ENCODE measurements around the gene RNASE8. TPM values are rescaled to one million over a fixed set of nuclear protein-coding genes. Genes with fewer than 3 reads are reported as not detected.

Gene RNASE8
- total and polyA plus RNA-seq, 2 of the 4 experiments (the other 2 are of a cell fraction): not detected

DNA sequence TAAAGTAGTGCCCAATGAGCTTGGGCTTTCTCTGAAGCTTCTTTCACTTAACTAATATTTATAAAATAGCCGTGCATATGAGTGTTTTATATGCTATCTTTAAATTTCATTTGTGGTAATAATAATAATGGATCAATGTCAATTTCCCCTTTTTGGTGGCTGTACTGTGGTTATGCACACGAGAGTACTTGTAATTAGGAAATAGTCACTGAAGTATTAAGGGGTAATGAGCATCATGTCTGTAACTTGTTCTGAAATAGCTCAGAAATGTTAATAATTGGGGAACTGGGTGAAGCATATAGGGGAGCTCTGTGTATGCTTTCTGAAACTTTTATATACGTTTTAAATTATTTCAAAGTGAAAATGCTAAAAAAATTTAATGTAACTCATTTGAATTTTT, 7.0 kb upstream of the RNASE8 start:
- Histone ChIP-seq H2AFZ (replicated peaks; ENCODE audit: low read length, poor library complexity) (no peak overlapping the region), H3K4me2 (ENCODE audit: low read depth, low read length) (no peak overlapping the region), H4K5ac (ENCODE audit: low read depth, low read length) (no peak overlapping the region), H2AK5ac (ENCODE audit: low read depth, low read length) (no peak overlapping the region), H3K27me3 (ENCODE audit: control insufficient read depth, insufficient read depth, low read length) (peaks cover 4% of the 10 kb centered on the region), H3K9me1 (ENCODE audit: insufficient read depth, low read length) (no peaks in the 10 kb centered on the region), H3K14ac (replicated peaks; ENCODE audit: low read depth, low read length) (no peak overlapping the region), H2BK15ac (ENCODE audit: low read depth, low read length) (no peak overlapping the region), H2BK5ac (ENCODE audit: low read depth, low read length, poor library complexity, severe bottlenecking) (no peak overlapping the region), H3K36me3 (ENCODE audit: control insufficient read depth, insufficient read depth, low read length) (no peaks in the 10 kb centered on the region), H3K4me3 (ENCODE audit: insufficient read depth, low read depth, low read length) (no peak overlapping the region), H2AK9ac (replicated peaks; ENCODE audit: low read depth, low read length, poor library complexity) (no peak overlapping the region), H4K8ac (ENCODE audit: low read depth in 2 of 2, low read length in 2 of 2) (no peak overlapping the region), H2BK120ac (ENCODE audit: low read depth, low read length) (no peak overlapping the region), H4K91ac (ENCODE audit: insufficient read depth, low read depth, low read length) (no peak overlapping the region), H3K4ac (ENCODE audit: low read depth, low read length) (no peak overlapping the region), H3K9ac (ENCODE audit: low read depth, low read length) (no peak overlapping the region), H3K23ac (ENCODE audit: low read depth, low read length) (no peak overlapping the region), H3K4me1 (ENCODE audit: control insufficient read depth, insufficient read depth, low read length) (peaks cover 4% of the 10 kb centered on the region; the same call in 1 of the 2 replicates), H3K27ac (ENCODE audit: insufficient read depth, low read length) (no peak overlapping the region), H3K56ac (ENCODE audit: extremely low read depth, insufficient read depth, low read length) (no peak overlapping the region), H4K20me1 (ENCODE audit: insufficient read depth, low read length) (no peaks in the 10 kb centered on the region), H3K9me3 (ENCODE audit: control insufficient read depth, insufficient read depth, low read length) (no peaks in the 10 kb centered on the region), H2BK20ac (ENCODE audit: low read depth, low read length) (no peak overlapping the region), H3K18ac (ENCODE audit: low read depth, low read length) (no peak overlapping the region), H3K79me1 (ENCODE audit: low read depth in 1 of 2, low read length in 2 of 2) (no peaks in the 10 kb centered on the region)
- TF ChIP-seq MAFK (IDR thresholded peaks at IDR 0.05; ENCODE audit: low read depth, low read length) (no peak), RFX5 (IDR thresholded peaks at IDR 0.05; ENCODE audit: low read depth, low read length) (no peak), CEBPB (IDR thresholded peaks at IDR 0.05; ENCODE audit: low read depth, low read length) (no peak), RCOR1 (IDR thresholded peaks at IDR 0.05; ENCODE audit: insufficient replicate concordance, low read length) (no peak), POLR2A (IDR thresholded peaks at IDR 0.05; ENCODE audit: low read depth, low read length) (no peak), BHLHE40 (IDR thresholded peaks at IDR 0.05; ENCODE audit: low read depth, low read length) (no peak), SMC3 (IDR thresholded peaks at IDR 0.05; ENCODE audit: low read depth, low read length) (no peak), RAD21 (IDR thresholded peaks at IDR 0.05; ENCODE audit: low read length) (no peak), FOS (IDR thresholded peaks at IDR 0.05; ENCODE audit: low read depth, low read length) (no peak), CHD1 (IDR thresholded peaks at IDR 0.05; ENCODE audit: low read depth, low read length) (no peak), MXI1 (IDR thresholded peaks at IDR 0.05; ENCODE audit: borderline replicate concordance, low read depth, low read length) (no peak), NFE2L2 (IDR thresholded peaks at IDR 0.05; ENCODE audit: low read depth, low read length) (no peak)
- TF ChIP-seq, protein P1, sequence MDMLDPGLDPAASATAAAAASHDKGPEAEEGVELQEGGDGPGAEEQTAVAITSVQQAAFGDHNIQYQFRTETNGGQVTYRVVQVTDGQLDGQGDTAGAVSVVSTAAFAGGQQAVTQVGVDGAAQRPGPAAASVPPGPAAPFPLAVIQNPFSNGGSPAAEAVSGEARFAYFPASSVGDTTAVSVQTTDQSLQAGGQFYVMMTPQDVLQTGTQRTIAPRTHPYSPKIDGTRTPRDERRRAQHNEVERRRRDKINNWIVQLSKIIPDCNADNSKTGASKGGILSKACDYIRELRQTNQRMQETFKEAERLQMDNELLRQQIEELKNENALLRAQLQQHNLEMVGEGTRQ (IDR thresholded peaks at IDR 0.05; ENCODE audit: low read depth, low read length): no peak
- TF ChIP-seq, protein P2, sequence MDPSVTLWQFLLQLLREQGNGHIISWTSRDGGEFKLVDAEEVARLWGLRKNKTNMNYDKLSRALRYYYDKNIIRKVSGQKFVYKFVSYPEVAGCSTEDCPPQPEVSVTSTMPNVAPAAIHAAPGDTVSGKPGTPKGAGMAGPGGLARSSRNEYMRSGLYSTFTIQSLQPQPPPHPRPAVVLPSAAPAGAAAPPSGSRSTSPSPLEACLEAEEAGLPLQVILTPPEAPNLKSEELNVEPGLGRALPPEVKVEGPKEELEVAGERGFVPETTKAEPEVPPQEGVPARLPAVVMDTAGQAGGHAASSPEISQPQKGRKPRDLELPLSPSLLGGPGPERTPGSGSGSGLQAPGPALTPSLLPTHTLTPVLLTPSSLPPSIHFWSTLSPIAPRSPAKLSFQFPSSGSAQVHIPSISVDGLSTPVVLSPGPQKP (IDR thresholded peaks at IDR 0.05; ENCODE audit: borderline replicate concordance, low read depth, low read length): no peak
- CTCF ChIA-PET: no interaction called here
- dilution Hi-C loops (cut with HindIII; ENCODE audit: low sequenced_read_pairs, unreplicated experiment) (no loop called here), in situ Hi-C loops (cut with MboI; ENCODE audit: low sequenced_read_pairs) (no loop called here), intact Hi-C loops (cut with micrococcal nuclease) (no loop called here)
- ATAC-seq (ENCODE audit: low read depth) (no peak), DNase-seq (no peak)
- no CpG with 5 or more reads among the region's 3 CpGs for WGBS, 2 experiments (ENCODE audit: extremely low coverage in 2 of 2, insufficient read length in 1 of 2)
- no TSS peak for BruUV-seq (replicated peaks)
- POLR2A ChIA-PET (ENCODE audit: unreplicated experiment): no interaction called here
